DND-41 (cell line): ENCODE data around the gene SYNE3.

Source experiments
- CTCF ChIP-seq: IDR thresholded peaks from 2 replicates; pipeline ENCODE4 v1.5.1; 2012; ENCODE audit warnings: borderline replicate concordance, low read length, moderate library complexity, mild to moderate bottlenecking; ENCODE audit not compliant: poor library complexity, severe bottlenecking; ENCODE audit errors: extremely low read depth
- EZH2 ChIP-seq: IDR thresholded peaks from 3 replicates; pipeline ENCODE4 v1.6.1; 2012; ENCODE audit warnings: borderline replicate concordance, low read depth, mild to moderate bottlenecking, moderate library complexity, low read length, inconsistent platforms; ENCODE audit not compliant: severe bottlenecking

GRCh38 chr14:95500772-95501401 is 15.6 kb downstream of the SYNE3 start:
- no peak for TF ChIP-seq CTCF
- TF ChIP-seq EZH2, result no peak
